ENCODE results near the gene OR14C36.
"Not testable (repeated sequence)": the region's sequence is repeated elsewhere in the genome, so short reads cannot be mapped to it uniquely, and the experiment has no call there.

OR14C36 gene, protein sequence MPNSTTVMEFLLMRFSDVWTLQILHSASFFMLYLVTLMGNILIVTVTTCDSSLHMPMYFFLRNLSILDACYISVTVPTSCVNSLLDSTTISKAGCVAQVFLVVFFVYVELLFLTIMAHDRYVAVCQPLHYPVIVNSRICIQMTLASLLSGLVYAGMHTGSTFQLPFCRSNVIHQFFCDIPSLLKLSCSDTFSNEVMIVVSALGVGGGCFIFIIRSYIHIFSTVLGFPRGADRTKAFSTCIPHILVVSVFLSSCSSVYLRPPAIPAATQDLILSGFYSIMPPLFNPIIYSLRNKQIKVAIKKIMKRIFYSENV

DNA sequence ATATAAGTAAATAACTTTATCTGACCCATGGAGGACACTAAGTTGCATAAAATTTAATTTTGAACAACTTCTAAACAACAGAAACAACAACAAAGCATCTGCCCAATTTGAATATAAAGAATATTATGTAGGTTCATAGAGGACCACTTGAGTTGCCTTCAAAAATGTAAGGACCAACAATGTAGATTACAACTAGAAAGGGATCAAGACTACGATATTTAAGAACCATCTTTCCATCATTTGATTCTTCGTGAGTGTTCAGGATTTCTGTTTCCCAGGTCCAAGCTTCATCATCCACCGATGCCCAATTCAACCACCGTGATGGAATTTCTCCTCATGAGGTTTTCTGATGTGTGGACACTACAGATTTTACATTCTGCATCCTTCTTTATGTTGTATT, at the start of gene OR14C36:
TSS of gene OR14C36 (plus strand) at position 301 of the 400 bp plus-strand sequence. CDS start at position 301, 0 bp downstream.
- no peak within 1 kb of the TSS for H3K4me3 ChIP-seq (ENCODE audit: low read depth, low read length)
- in situ Hi-C loops (cut with HindIII; ENCODE audit: low sequenced_read_pairs) = no loop called here
- no peak for DNase-seq (ENCODE audit: low read depth, low spot score)
- TF ChIP-seq, protein P1, sequence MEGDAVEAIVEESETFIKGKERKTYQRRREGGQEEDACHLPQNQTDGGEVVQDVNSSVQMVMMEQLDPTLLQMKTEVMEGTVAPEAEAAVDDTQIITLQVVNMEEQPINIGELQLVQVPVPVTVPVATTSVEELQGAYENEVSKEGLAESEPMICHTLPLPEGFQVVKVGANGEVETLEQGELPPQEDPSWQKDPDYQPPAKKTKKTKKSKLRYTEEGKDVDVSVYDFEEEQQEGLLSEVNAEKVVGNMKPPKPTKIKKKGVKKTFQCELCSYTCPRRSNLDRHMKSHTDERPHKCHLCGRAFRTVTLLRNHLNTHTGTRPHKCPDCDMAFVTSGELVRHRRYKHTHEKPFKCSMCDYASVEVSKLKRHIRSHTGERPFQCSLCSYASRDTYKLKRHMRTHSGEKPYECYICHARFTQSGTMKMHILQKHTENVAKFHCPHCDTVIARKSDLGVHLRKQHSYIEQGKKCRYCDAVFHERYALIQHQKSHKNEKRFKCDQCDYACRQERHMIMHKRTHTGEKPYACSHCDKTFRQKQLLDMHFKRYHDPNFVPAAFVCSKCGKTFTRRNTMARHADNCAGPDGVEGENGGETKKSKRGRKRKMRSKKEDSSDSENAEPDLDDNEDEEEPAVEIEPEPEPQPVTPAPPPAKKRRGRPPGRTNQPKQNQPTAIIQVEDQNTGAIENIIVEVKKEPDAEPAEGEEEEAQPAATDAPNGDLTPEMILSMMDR (IDR thresholded peaks at IDR 0.05; ENCODE audit: low read depth, low read length) = no peak

DNA sequence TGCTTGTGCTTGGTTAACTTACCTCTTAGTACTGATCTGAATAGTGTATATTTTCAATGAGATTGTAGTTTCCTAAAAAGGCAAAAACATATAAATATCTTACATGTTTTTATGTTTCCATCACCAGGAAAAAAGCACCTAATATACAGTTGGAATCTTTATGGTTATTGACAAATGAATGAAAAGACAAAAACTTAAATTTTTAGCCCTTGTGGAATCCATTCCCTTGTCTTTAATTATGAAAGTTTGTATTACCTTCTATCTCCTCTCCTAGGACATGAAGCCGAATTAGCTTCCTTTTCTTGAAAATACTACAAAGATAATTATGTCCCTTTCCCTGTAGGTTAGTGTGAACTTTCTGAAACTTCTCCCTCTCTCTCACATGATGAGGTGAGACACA, 45.3 kb upstream of the OR14C36 start, which contains the start of gene OR2T12:
TSS of gene OR2T12 (minus strand) at position 101 of the 400 bp plus-strand sequence. CDS start 7,846 bp downstream, outside the sequence.
- H3K4me3 ChIP-seq (ENCODE audit: low read depth, low read length) = no peak within 1 kb of the TSS
- TF ChIP-seq, protein P1 (IDR thresholded peaks at IDR 0.05; ENCODE audit: low read depth, low read length) = no peak
- in situ Hi-C loops (cut with HindIII; ENCODE audit: low sequenced_read_pairs) = no loop called here
- DNase-seq (ENCODE audit: low read depth, low spot score) = no peak

DNA sequence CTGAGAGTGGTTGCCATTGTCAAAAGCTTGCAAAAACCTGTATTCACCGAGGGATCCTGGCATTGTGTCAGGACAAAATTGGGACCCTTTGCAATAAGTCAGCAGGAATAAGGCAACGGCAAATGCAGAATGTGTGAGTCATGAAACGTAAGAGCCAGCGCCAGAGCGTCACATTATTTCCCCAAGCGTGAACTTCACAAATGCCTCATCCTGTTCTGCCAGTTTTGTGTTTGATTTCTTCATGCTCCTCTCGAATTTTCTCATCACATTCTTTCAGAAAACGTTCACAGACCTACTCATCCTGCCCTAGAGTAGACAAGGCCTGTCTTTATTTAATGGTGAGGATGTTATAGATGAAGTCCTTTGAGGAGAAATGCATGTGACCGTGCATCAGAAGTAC, 42.9 kb upstream of the OR14C36 start:
- in situ Hi-C loops (cut with HindIII; ENCODE audit: low sequenced_read_pairs); DNase-seq (ENCODE audit: low read depth, low spot score); H3K4me3 ChIP-seq (ENCODE audit: low read depth, low read length): not testable (repeated sequence)

DNA sequence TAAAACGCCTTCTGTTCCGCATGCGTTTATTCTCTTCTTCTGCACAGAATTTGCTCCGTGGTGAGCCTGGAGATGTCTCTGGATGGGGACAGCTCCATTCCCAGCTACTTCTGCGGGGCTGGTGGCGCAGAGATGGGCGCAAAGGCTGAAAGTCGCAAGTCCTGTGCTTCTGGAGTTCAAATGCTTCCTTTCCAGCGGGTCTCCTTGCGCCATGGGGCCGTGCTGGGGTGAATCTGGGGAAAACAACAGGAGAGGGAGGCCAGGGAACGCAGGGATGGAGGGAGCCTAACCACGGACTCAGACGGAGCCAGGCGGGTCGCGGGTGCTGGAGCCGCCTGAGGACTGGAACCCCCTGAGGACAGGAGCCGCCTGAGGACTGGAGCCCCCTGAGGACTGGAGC, 42.5 kb upstream of the OR14C36 start:
- TF ChIP-seq, protein P1 (IDR thresholded peaks at IDR 0.05; ENCODE audit: low read depth, low read length) = no peak
- no peak for DNase-seq (ENCODE audit: low read depth, low spot score)
- in situ Hi-C loops (cut with HindIII; ENCODE audit: low sequenced_read_pairs) = no loop called here
- no peak overlapping the region for H3K4me3 ChIP-seq (ENCODE audit: low read depth, low read length)

DNA sequence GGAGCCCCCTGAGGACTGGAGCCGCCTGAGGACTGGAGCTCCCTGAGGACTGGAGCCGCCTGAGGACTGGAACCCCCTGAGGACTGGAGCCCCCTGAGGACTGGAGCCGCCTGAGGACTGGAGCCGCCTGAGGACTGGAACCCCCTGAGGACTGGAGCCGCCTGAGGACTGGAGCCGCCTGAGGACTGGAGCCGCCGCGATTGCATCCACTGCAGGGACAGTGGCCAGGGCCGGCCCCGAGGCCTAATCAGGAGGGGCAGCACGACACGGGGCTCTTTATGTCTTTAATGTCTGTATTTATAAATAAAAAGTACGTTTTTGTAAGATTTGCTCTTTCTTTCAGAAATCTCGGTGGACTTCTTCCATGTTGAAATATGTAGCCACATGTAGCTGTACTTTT, 41.8 kb upstream of the OR14C36 start:
- in situ Hi-C loops (cut with HindIII; ENCODE audit: low sequenced_read_pairs); H3K4me3 ChIP-seq (ENCODE audit: low read depth, low read length); DNase-seq (ENCODE audit: low read depth, low spot score): not testable (repeated sequence)

DNA sequence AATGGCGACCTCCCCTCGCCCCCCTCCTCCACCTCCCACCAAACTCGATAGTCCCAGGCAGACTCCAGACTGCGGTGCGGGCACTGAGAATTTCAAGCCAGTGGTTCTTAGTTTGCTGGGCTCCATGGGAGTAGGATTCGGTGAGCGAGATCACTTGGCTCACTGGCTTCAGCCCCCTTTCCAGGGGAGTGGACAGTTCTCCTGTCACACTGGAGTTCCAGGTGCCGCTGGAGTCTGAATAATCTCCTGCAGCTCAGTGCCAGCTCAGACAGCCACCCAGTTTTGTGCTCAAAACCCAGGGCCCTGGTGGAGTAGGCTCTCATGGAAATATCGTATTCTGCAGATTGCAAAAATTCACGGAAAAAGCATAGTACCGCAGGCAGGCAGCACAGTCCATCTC, 31.8 kb upstream of the OR14C36 start:
- TF ChIP-seq, protein P1 (IDR thresholded peaks at IDR 0.05; ENCODE audit: low read depth, low read length) = no peak
- no peak overlapping the region for H3K4me3 ChIP-seq (ENCODE audit: low read depth, low read length)
- in situ Hi-C loops (cut with HindIII; ENCODE audit: low sequenced_read_pairs) = no loop called here
- no peak for DNase-seq (ENCODE audit: low read depth, low spot score)

DNA sequence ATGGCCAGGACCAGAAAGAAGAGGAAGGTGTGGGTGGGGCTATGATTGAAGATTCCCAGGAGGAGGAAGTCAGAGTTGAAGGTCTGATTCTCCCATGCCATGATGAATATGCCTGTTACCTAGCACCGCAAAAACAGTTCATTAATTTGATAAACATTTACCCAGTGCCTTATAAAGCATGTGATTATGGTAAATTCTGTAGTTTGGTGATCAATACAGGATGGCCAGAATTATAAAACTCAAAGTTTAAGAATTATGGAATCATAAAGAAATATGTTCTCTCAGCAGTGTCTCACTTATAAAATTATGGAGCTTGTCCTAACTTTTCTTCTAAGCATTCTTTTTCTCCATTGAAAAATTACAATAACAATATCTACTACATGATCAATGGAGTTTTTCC, 24.1 kb upstream of the OR14C36 start, which contains the start of gene OR2M7:
TSS of gene OR2M7 (minus strand) at position 101 of the 400 bp plus-strand sequence. CDS start at position 101, 0 bp downstream.
- TF ChIP-seq, protein P1 (IDR thresholded peaks at IDR 0.05; ENCODE audit: low read depth, low read length) = no peak
- DNase-seq (ENCODE audit: low read depth, low spot score) = no peak
- no peak within 1 kb of the TSS for H3K4me3 ChIP-seq (ENCODE audit: low read depth, low read length)
- in situ Hi-C loops (cut with HindIII; ENCODE audit: low sequenced_read_pairs) = no loop called here
